Activated naive CD4-positive, alpha-beta T cell (primary cell): ENCODE data around the gene B3GAT3.
A peak's percentile ranks its signal among the peaks of the same experiment; 100 is the strongest.
"Not testable (repeated sequence)": the region's sequence is repeated elsewhere in the genome, so short reads cannot be mapped to it uniquely, and the experiment has no call there.

Experiments
- DNase-seq, 4 experiments: peaks; one replicate each; lab custom pipeline; 2025; lab: John Stamatoyannopoulos, UW

Gene B3GAT3

GRCh38 chr11:62603776-62604299 is 17.9 kb downstream of the B3GAT3 start:
- DNase-seq, result no peak

GRCh38 chr11:62603072-62603408 is 18.7 kb downstream of the B3GAT3 start:
- no peak for DNase-seq

- peak in 1 of 4 experiments; percentile 13 for DNase-seq
These were observed 19.4 kb downstream of the B3GAT3 start for GRCh38 chr11:62602141-62603071.

- DNase-seq, result peak; percentile 97 to 99 (median 99)
These were observed 20.2 kb downstream of the B3GAT3 start, which contains the start of gene MTA2 for GRCh38 chr11:62601372-62602140. TSS of gene MTA2 (minus strand) at chr11:62601865. CDS start at chr11:62601450, 415 bp downstream.

GRCh38 chr11:62601122-62601371 is 20.7 kb downstream of the B3GAT3 start:
- peak in 3 of 4 experiments; percentile 30 to 52 (median 31) for DNase-seq

- DNase-seq, result peak in 1 of 4 experiments; percentile 50
These were observed 21.2 kb downstream of the B3GAT3 start for GRCh38 chr11:62600367-62601121.

GRCh38 chr11:62599901-62600300 is 21.9 kb downstream of the B3GAT3 start:
- DNase-seq, result no peak

GRCh38 chr11:62599069-62599696 is 22.6 kb downstream of the B3GAT3 start:
- DNase-seq, result peak; percentile 66 to 95 (median 86)

GRCh38 chr11:62595124-62595523 is 26.7 kb downstream of the B3GAT3 start:
- no peak for DNase-seq

GRCh38 chr11:62593434-62594044 is 28.2 kb downstream of the B3GAT3 start:
- DNase-seq, result peak in 3 of 4 experiments; percentile 38 to 64 (median 41)

- no peak for DNase-seq
These were observed 28.8 kb downstream of the B3GAT3 start for GRCh38 chr11:62592989-62593421.

GRCh38 chr11:62592146-62592815 is 29.5 kb downstream of the B3GAT3 start:
- DNase-seq, result no peak

- peak; percentile 86 to 93 (median 90) for DNase-seq
These were observed 30.2 kb downstream of the B3GAT3 start, which contains the start of gene TUT1 for GRCh38 chr11:62591448-62592145. TSS of gene TUT1 (minus strand) at chr11:62591523. CDS start at chr11:62591485, 38 bp downstream.

GRCh38 chr11:62588966-62589637 is 32.7 kb downstream of the B3GAT3 start:
- DNase-seq, result no peak

GRCh38 chr11:62585356-62585755 is 36.4 kb downstream of the B3GAT3 start:
- DNase-seq, result not testable (repeated sequence)

GRCh38 chr11:62581735-62582134 is 40.1 kb downstream of the B3GAT3 start:
- DNase-seq, result not testable (repeated sequence)

GRCh38 chr11:62580959-62581715 is 40.6 kb downstream of the B3GAT3 start:
- DNase-seq, result no peak

- DNase-seq, result no peak
These were observed 42.5 kb downstream of the B3GAT3 start for GRCh38 chr11:62579252-62579651.
